NCI-H460 (cell line): Measurements from ENCODE around the gene IRX3. TPM values are rescaled to one million over a fixed set of nuclear protein-coding genes. Genes with fewer than 3 reads are reported as not detected.

Experiments used
- DNase-seq: peaks from one replicate; pipeline ENCODE4 v3.0.0-alpha.2; 2016; ENCODE audit warnings: low read depth; ENCODE audit errors: extremely low read depth
- total RNA-seq: library from RNA; depleted of rRNA; stranded (reverse); fragments of >200 nt; shearing (Covaris generic); gene quantifications from 2 replicates; pipeline ENCODE4 v1.2.3, GENCODE V29; 2014

Gene IRX3
- total RNA-seq, 1 experiment from 2014 or later: 8.5 TPM

DNA sequence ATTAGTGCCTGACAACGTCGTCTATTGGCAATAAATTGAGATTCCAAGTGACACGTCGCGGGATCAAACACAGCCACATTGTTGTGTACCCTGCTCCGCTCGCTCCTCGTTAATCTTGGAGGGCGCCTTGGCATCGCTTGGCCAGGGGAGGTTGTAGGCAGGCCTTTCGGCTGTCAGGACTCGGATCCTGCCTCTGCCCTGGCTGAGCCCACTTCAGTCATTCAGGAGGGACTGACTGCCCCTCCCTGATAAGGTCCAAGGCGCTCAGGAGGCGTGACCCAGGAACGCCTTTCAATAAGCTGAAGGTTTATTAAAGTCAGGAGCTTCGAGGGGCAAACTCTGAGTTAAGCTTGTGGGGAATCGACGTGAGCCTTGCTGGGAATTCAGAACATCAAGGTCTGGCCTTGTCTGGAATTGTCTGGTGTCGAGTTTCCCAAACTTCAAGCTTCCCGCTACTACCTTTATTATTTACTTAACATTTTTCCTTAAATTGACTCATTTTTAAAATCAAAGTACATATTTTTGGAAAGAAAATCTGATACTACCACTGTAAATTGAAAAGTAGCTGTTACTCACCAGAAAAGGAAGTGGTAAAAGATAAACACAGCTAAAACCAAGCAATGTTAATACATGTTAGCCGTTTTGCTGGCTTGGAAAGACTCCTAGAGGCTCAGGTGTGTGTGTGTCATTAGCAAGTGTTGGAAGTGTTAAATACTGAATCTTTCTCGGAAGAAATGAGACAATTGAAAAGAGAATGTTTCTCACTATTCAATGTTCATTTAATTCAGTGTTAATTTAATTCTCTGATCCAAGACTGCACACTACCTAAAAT is 5.3 kb upstream of the IRX3 start:
- DNase-seq: no peak

GRCh38 chr16:54290833-54291655 is 4.5 kb upstream of the IRX3 start:
- no peak for DNase-seq

- no peak for DNase-seq
These were observed 3.6 kb upstream of the IRX3 start for GRCh38 chr16:54289945-54290832.

DNA sequence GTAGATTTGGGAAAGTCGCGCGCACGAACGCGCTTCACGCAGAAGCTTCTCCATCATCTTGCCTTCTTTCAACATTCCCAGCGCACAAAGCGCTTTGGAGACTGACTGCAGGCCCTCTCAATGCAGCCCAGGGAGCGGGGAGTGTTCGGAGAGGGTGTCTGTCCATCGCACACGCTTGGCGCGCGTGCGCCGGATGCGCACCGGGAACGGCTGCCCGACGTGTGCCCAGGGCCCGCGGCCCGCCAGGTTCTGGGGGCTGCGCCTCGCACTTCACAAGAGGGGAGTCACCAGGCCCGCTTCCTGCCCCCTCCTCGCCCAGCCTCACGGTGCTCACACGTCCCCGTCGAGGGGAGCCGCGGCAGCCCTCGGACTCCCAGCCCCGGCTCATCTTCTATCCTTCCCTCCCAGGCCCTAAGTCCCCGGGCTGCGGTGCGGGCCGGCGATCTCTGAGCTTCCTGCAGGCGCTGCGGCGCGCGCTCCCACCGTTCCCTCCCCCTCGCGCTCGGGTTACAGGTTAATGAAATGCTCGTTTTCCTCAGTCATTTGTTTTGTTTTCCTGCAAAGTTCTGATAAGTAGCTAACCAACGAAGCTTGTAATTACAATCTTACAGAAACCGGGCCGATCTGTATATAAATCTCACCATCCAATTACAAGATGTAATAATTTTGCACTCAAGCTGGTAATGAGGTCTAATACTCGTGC is 2.8 kb upstream of the IRX3 start:
- no peak for DNase-seq

- no peak for DNase-seq
These were observed 2.3 kb upstream of the IRX3 start for GRCh38 chr16:54288835-54289241.

GRCh38 chr16:54288030-54288834 is 1.6 kb upstream of the IRX3 start:
- no peak for DNase-seq

DNA sequence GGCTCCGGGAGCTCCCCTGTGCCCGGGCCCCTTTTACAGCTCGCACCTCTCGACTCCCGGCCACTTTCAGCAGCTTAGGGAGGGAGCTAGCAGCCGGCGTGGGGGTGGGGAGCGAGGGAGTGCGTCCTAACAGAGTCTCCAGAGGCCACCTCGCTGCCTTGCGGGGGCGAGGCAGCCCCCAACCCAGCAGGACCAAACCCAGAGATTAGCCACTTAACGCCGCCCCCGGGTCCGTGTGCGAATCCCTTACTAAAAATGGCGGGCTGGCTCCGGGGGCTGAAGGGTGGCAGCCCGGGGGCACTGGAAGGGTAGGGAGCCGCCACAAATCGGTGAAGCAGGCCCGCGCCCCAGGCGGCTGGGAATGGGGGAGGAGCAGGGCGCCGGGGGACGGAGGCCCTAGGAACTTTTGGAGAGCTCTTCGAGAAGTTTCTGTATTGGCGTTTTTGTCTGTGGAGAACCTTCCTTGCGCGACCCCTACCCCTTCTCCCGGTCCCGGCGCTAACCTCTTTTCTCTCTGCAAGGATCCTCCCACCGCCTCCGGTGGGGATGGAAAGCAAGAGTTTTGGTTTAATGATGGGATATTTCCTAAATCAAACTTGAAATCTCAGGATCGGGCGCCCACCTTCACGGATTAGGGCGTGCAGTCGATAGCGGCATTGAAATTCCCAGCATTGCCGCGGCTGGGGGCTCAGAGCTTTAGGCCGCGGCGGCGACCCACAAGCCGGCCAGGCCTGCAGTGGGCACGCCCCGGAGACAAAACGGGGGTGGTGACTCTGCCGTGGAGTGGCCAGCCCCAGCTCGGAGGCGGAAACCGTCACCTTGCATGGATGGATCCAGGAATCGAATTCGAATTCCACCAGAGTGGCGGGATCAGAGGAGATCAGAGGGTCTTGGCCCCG is 793 bp upstream of the IRX3 start:
- no peak for DNase-seq

GRCh38 chr16:54286090-54286365 is 559 bp downstream of the IRX3 start:
- DNase-seq: no peak

DNA sequence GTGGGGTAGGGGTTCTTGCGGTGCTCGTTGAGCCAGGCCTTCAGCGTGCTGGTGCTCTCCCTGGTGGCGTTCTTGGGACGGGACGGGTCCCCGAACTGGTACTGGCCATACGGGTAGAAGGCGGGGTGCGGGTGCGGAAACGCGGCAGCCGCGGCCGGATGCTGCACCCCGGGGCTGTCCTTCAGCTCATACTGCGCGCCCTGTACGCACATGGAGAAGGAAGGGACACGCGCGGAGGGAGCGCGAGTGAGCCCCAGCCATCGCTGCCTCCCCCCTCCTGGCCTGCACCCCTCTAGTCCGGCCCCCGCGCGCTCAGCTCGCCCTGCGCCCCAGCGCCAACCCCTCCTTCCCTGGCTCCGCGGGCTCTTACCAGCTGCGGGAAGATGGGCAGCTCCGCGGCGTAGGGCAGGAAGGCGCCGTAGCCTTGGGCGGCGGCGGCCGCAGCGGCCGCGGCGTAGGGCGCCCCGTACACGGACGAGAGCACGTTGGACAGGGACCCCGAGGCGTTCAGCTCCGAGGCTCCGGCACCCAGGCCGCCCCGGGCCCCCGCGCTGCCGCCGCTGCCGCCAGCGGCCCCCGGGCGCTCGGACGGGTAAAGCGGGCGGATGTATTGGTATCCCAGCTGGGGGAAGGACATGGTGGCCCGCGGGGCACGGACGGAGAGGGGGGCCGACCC is 1.0 kb downstream of the IRX3 start:
- DNase-seq: no peak

DNA sequence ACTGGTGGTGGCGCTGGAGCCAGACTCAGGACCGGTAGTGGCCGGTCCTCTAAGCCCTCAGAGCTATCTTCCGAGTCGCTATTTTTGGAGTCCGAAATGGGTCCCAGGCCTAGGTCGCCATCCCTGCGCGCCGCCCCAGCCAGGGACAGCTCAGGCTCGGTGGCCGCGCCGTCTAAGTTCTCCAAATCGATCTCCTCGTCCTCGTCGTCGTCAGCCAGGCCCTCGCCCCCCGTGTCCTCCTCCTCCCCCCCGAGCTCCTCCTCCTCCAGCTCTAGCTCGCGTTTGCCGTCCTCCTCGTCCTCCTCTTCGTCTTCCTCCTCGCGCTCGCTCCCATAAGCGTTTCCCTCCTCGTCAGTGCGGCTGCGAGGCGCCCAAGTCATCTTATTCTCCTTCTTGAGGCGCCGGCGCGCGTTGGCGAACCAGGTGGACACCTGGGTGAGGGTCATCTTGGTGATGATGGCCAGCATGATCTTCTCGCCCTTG is 1.6 kb downstream of the IRX3 start:
- no peak for DNase-seq

DNA sequence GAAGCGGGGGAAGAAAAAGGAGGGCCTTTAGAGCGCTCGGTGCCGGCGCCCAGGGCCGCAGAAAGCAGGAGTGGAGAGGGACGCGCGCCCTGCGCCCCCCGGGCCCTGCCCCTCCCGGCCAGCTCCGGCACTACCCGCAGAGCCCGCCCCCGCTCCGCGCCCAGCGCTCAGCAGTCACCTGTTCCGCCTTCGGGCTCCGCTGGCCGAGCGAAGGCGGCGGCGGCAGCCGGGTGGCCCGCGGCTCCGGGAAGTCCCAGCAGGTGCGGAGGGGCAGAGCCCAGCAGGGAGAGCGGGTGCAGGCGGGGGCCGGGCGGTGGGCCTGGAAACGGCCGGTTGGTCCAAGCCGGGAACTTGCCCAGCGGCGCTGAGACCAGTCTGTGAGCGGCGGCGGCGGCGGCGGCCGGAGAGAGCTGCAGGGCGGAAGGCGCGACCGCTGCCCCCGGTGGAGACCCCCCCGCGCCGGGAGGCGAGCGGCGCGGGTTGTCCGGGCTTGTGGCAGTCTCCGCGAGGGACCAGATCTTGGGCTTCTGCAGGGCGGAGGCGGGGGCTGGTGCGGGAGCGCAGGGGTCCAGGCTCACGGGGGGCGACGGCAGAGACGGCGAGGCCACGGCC is 2.2 kb downstream of the IRX3 start:
- no peak for DNase-seq

GRCh38 chr16:54283725-54284318 is 2.8 kb downstream of the IRX3 start:
- DNase-seq: no peak

DNA sequence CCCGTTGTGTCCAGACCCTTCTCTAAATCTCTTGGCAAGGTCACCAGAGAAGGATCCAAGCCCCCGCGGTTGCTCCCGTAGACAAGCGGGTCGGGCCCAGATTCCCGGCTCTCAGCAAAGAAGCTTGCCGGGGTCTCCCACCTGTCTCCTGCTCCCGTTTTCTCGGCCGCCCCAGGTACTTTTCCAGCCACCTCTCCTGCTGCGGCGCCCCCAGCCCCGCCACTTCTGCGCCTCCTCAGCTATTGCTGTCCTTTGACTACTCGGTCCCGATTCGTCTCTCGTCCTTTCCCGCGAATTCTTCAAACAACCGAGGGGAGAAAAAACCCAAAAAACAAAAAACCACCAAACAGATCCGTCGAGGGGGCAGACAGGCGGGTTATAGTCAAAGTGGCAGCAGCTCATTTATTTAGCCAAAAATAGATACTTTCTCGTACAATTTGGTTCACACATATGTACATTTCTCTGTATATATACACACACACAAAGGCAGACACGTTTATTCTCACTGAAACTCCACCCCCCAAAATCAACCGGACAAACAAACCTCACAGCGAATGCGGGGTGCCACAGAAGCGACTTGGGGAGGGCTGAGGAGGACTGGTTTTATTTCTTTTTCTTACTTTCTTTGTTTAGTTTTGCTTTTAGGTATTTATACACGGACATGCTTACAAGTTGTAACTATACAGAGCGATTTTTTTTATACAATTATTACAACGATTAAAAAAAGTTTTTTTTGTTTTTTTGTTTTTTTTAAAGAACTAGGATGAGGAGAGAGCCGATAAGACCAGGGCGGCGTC is 3.5 kb downstream of the IRX3 start:
- no peak for DNase-seq

DNA sequence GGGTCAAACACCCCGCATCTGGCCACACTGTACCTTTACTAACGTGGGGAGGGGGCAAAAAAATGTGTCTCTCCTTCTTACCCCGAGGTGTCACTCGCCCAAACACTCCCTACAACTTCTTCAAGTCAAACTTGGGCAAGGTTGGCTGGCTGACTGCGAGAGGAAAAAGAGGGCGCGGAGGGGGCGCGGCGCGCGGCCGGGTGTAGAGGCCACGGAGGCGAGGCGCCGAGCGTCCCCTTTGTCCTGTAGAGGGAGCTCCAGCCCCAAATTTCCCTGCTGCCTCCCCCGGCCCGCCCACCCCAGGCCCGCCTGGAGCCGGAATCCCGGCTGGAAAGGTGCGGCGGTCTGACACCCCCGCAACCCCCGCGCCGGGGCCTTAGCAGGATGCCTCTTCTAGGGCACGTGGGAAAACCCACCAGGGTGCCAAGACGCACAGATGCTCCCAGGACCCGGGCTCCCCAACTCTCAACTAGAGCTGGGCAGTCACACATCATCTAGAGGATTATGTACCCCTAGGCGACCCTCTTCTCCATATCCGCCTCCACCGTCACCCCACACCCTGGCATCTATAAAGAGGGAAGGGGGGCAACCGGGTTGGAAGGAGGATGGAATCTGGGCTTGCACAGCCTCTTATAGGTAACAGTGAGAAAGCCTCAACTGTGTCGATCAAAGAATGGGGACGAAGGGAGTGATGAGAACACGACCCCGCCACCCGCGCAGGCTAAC is 4.2 kb downstream of the IRX3 start:
- no peak for DNase-seq

GRCh38 chr16:54281535-54282201 is 4.9 kb downstream of the IRX3 start:
- no peak for DNase-seq
